Skeletal muscle tissue (tissue), 4 donors: ENCODE results near the gene EYA4. TPM values are rescaled to one million over a fixed set of nuclear protein-coding genes. Genes with fewer than 3 reads are reported as not detected.

Source experiments
- H3K27ac ChIP-seq: one replicate; pipeline ENCODE4 v1.7.0; 2013; ENCODE audit warnings: mild to moderate bottlenecking, low read depth, low read length, inconsistent platforms
- H3K27me3 ChIP-seq, 3 donors: one replicate each; pipeline ENCODE4 v1.7.0; 2013; ENCODE audit warnings: low read length in 3 of 3; ENCODE audit not compliant: control insufficient read depth in 3 of 3, insufficient read depth in 3 of 3
- H3K36me3 ChIP-seq, 3 donors: one replicate each; pipeline ENCODE4 v1.7.0; 2013; ENCODE audit warnings: low read length in 3 of 3; ENCODE audit not compliant: control insufficient read depth in 3 of 3, insufficient read depth in 3 of 3
- H3K4me1 ChIP-seq, 3 donors: one replicate each; pipeline ENCODE4 v1.7.0; 2013; ENCODE audit warnings: low read length in 3 of 3, mild to moderate bottlenecking in 3 of 3; ENCODE audit not compliant: control insufficient read depth in 3 of 3, insufficient read depth in 3 of 3
- H3K4me3 ChIP-seq, 3 donors: one replicate each; pipeline ENCODE4 v1.7.0; 2013; ENCODE audit warnings: low read length in 3 of 3
- H3K9ac ChIP-seq, 3 donors: one replicate each; pipeline ENCODE4 v1.7.0; 2013; ENCODE audit warnings: low read length in 3 of 3, mild to moderate bottlenecking in 3 of 3, moderate library complexity in 2 of 3, low read depth in 1 of 3
- H3K9me3 ChIP-seq, 3 donors: one replicate each; pipeline ENCODE4 v1.7.0; 2013; ENCODE audit warnings: low read length in 3 of 3; ENCODE audit not compliant: control insufficient read depth in 3 of 3
- total RNA-seq: library from RNA; depleted of rRNA; stranded (reverse); fragments of >200 nt; gene quantifications from one replicate; pipeline ENCODE4 v1.2.3, GENCODE V29; 2014
- donor health status: Osteomylitis.

The EYA4 gene
- total RNA-seq, 1 donor from 2014 or later, result 40.2 TPM

DNA sequence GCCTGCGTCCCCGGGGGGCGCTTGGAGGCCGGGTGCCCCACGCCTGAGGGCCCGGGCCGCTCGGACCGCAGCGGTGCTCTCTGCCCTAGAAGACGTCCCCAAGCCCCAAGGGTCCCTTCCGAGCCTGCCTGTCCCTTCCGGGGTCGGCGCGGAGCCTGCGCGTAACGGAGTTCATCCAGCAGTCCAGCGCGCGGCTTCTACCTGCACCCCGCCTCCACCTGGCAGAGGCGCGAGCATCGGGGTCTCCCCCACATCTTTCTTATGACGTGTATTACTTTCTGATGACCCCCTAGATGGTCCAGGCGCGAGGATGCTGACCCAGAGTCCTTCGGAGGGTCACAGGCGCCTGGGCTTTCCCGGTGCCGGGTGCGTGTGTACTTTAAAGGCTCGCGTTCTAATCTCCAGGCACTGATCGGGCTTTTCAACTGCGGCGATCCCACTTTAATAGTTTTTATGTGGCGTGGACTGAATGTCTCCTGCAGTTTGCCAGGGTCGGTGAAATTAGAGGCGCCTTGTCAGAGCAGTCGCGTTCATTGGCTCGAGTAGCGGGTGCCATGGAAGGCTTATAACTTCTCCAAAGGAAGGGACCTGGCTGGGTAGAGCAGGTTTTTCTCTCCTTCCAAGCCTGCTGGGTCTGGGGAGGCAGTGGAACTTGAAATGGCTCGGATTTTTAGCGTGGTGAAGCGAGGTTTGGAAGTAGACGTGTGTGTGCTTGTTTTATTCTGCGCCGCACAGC lies 912 bp downstream of the EYA4 start:
- Histone ChIP-seq H3K4me1 (peaks cover 4 to 15% (median 13%) of the 10 kb centered on the region in 3 donors), H3K27ac (peak overlapping the region; percentile 92), H3K27me3 (peaks cover 0 to 3% (median 2%) of the 10 kb centered on the region in 3 donors), H3K9me3 (no peaks in the 10 kb centered on the region), H3K36me3 (no peaks in the 10 kb centered on the region), H3K9ac (peak overlapping the region; percentile 88 to 96 (median 91)), H3K4me3 (peak overlapping the region; percentile 73 to 86 (median 79))

DNA sequence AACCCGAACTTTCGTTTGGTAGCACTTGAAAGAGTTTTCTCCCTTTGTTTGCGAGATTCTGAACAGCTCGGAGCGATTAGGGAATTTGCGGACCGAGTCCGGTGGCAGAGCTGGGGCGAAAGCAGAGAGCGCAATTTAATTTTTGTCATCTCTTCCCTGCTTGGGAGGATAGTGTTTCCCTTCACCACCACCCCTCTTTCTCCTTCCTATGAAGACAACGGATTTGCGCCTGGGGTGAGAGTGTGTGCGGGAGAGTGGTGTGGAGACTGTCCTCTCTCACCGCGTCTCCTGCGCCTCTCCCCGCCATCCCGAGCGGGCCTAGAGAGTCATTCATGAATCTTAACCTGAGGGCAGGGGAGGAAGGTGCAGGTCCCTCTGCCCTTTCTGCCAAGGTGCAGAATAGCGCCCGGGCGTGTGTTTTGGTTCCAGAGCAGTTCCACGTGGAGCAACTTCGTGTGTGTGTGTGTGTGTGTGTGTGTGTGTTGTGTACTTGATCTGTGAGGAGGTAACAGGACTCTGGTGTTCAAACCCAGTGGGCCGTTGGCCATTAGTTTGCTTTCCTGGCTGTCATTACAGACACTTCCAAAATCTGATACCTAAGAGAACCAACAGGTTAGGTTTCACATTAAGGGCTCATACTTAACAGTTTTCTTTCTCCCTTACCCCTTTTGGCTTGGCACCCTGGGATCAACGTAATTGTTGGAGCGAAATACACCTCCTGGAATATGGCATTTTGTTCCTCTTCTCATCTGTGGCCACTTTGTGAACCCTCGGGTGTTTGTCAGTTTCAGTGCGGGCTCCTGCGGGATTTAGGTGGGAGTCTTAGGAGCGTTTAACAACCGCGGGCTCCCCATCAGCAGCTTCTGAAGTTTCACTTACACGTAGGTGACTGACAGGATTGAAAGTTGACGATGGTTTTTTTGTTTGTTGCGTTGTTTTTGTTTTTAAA lies 1.8 kb downstream of the EYA4 start:
- peaks cover 4 to 17% (median 13%) of the 10 kb centered on the region in 3 donors for H3K4me1 ChIP-seq
- peak overlapping the region; percentile 92 for H3K27ac ChIP-seq
- H3K9ac ChIP-seq, result peak overlapping the region; percentile 88 to 96 (median 91)
- H3K36me3 ChIP-seq, result no peaks in the 10 kb centered on the region
- no peaks in the 10 kb centered on the region for H3K9me3 ChIP-seq
- peaks cover 0 to 3% (median 2%) of the 10 kb centered on the region in 3 donors for H3K27me3 ChIP-seq
- H3K4me3 ChIP-seq, result peak overlapping the region; percentile 73 to 86 (median 79)

DNA sequence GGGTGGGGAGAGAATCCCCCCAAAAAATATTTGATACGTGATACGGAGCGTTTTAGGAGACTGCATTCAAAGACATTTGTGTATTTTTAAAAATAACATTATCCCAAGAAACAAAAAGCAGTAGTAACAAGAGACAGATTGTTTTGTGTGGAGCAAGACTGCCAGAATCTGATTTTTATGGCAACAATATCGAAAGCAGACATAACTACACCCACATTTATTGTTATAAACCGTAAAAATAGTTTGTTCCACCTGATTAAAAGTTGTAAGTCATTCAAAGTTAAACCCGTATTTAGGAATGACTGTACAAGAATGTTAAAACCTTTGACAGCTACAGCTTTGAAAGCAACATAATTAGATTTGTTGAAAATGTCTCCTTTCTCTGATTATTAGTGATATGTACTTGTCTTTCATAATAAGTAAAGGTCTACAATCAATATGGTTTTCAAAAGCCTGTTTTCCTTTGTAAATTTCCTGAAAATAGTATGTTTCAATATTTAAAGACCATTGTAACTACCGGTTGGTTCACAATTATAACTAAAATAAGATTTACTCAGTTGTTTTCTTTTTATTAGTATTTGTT lies 2.7 kb downstream of the EYA4 start:
- Histone ChIP-seq H3K4me3 (peak overlapping the region; percentile 73 to 86 (median 79)), H3K9me3 (no peaks in the 10 kb centered on the region), H3K27ac (peak overlapping the region; percentile 92), H3K4me1 (peaks cover 4 to 17% (median 13%) of the 10 kb centered on the region in 3 donors), H3K9ac (peak overlapping the region; percentile 88 to 96 (median 91)), H3K27me3 (peaks cover 0 to 3% (median 2%) of the 10 kb centered on the region in 3 donors), H3K36me3 (no peaks in the 10 kb centered on the region)

DNA sequence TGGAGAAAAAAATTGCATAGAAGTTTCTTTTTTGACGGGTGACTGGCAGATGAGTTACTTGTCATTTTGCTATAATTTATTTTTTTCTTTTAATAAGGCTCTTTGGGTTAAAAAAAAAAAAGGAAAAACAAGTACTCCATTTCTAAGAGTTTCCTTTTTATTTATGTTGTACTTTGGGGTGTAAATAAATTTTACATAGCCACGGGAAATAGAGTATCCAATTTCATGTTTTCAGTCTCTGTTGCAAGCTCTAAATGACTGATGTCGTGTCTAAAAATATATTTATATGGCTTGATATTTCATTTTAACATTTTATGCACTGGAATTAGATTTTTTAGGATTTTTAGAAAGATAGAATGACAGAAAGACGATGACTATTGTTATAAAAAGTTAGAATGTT lies 3.4 kb downstream of the EYA4 start:
- H3K4me3 ChIP-seq, result peak overlapping the region in 1 of 3 donors; percentile 18
- peaks cover 0 to 3% (median 2%) of the 10 kb centered on the region in 3 donors for H3K27me3 ChIP-seq
- H3K9me3 ChIP-seq, result no peaks in the 10 kb centered on the region
- H3K9ac ChIP-seq, result peak overlapping the region; percentile 88 to 96 (median 91)
- peak overlapping the region; percentile 92 for H3K27ac ChIP-seq
- no peaks in the 10 kb centered on the region for H3K36me3 ChIP-seq
- H3K4me1 ChIP-seq, result peaks cover 4 to 20% (median 11%) of the 10 kb centered on the region in 3 donors

DNA sequence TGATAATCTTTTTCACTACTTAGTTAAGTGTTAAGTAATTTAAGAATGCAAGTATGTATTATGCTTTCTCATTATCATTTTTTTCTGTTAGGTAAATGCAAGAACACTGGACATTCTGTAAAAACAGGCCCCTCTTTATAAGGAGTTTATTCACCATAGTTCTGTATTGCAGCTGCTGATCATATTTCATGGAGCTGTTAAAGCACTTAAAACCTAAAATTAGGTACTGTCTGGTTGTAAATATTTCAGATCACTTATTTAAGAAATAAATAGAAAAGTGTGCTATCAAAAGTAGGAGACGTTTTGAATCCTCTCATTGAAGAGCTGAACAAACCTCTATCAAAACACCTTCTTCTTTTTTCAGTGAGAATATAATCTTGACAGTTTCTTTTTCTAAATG lies 3.9 kb downstream of the EYA4 start:
- Histone ChIP-seq H3K9ac (peak overlapping the region; percentile 88 to 96 (median 91)), H3K27ac (peak overlapping the region; percentile 92), H3K9me3 (no peaks in the 10 kb centered on the region), H3K4me1 (peaks cover 2 to 25% (median 6%) of the 10 kb centered on the region in 3 donors), H3K27me3 (peaks cover 0 to 3% (median 2%) of the 10 kb centered on the region in 3 donors), H3K36me3 (no peaks in the 10 kb centered on the region), H3K4me3 (peak overlapping the region in 1 of 3 donors; percentile 31)

DNA sequence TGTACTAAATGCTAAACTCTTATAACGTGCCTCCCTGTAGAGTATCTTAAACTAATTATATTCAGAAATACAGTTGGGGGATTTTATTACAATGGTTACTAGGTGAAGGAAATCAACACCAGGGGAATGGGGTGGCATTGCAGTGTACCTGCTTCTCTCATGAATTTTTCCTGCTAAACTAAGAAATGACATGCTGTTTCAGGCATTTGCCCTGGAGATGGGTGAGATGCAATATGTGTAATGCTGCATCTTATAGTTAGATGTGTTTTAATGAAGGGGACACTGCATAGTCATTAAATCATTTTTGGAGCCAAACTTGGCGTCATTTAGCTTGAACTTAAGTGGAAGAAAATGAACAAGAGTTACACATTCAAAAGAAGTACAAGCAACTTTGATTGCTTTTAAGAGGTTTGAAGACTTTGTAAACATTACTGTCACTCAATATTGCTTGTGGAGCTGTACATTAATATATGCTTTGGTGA lies 4.3 kb downstream of the EYA4 start:
- H3K9me3 ChIP-seq, result no peaks in the 10 kb centered on the region
- peak overlapping the region; percentile 88 to 96 (median 91) for H3K9ac ChIP-seq
- H3K4me3 ChIP-seq, result peak overlapping the region in 1 of 3 donors; percentile 31
- H3K27me3 ChIP-seq, result peaks cover 0 to 3% (median 2%) of the 10 kb centered on the region in 3 donors
- H3K4me1 ChIP-seq, result peaks cover 0 to 24% (median 3%) of the 10 kb centered on the region in 3 donors
- H3K36me3 ChIP-seq, result no peaks in the 10 kb centered on the region
- peak overlapping the region; percentile 92 for H3K27ac ChIP-seq

DNA sequence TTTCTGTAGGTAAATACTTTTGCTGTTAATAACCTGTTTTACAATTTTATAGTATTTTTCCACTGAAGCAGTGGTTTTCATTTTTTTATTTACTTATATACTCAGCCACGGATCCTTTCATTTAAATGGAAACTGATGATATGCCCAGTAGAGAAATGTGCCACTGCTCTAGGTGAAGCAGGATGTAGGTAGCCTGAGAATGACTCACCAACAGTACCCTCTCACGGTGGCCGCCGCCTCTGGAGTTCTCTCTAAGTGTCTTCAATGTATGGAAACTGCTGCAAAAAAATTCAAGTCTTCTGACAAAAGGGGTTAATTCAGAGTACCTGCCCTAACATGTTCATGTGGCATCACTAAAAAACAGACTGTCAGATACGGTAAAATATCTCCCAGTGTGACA lies 6.4 kb downstream of the EYA4 start:
- Histone ChIP-seq H3K36me3 (no peaks in the 10 kb centered on the region), H3K27me3 (peaks cover 0 to 3% (median 2%) of the 10 kb centered on the region in 3 donors), H3K27ac (no peak overlapping the region), H3K9me3 (no peaks in the 10 kb centered on the region), H3K9ac (no peak overlapping the region), H3K4me1 (peaks cover 2 to 20% (median 2%) of the 10 kb centered on the region in 3 donors), H3K4me3 (no peak overlapping the region)

DNA sequence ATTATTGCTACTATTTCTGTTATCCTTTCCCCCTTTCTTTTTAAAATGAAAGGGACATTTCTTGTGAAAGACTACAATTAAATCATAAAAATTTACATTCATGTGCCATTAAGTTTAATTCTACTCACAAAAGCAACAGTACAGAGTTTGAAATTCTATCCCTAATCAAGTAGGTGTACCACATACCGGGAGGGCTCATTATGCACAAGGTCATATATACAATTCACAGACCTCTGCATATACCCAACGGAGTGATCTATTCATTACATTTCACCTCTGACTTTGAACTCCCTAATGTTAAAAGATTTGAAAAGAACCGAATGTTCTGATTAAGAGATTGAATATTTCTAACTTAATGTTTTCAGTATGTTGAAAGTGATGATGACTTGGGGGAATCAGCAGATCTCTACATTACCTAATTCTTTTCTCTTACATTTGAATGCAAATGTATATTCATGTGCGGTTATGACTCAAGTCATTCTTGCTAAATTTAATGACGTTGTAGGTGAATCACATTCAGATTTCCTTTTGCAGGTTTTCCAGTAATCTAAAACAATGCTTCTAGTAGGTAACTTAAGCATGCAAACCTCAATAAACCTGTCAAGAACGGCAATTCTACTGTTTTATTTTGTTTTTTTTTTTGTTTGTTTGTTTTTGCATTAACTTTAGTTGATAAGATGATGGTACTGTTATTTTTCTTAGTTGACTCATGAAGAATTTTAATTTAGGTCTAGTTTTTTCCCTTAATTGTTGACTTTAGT lies 7.3 kb downstream of the EYA4 start:
- no peaks in the 10 kb centered on the region for H3K9me3 ChIP-seq
- no peaks in the 10 kb centered on the region for H3K36me3 ChIP-seq
- no peaks in the 10 kb centered on the region for H3K27me3 ChIP-seq
- peaks cover 2 to 25% (median 2%) of the 10 kb centered on the region in 3 donors for H3K4me1 ChIP-seq
- H3K4me3 ChIP-seq, result no peak overlapping the region
- H3K27ac ChIP-seq, result no peak overlapping the region
- H3K9ac ChIP-seq, result no peak overlapping the region

DNA sequence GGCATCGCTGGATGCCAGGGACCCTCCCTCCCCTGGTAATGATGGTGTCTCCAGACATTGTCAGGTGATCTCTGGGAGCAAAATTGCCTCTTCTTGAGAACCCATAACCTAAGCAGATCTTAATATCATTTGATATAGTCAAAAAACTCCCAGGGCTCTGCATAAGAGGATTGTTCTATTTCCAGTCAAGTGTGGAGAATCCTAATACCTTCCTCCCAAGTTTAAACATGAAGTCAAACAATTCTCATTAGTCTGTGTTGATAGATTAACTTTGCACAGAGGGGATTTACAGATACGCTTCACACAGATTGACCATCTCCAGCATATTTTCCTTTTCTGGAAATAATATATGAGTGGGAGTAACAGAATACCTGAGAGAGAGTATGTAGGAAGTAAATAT lies 10.5 kb downstream of the EYA4 start:
- Histone ChIP-seq H3K9me3 (no peaks in the 10 kb centered on the region), H3K4me3 (no peak overlapping the region), H3K4me1 (peaks cover 0 to 28% (median 2%) of the 10 kb centered on the region in 3 donors), H3K27ac (no peak overlapping the region), H3K36me3 (no peaks in the 10 kb centered on the region), H3K27me3 (no peaks in the 10 kb centered on the region), H3K9ac (no peak overlapping the region)
